Measurements from ENCODE around the gene MEIS3. TPM values are rescaled to one million over a fixed set of nuclear protein-coding genes. Genes with fewer than 3 reads are reported as not detected.
A peak's percentile ranks its signal among the peaks of the same experiment; 100 is the strongest.

Gene MEIS3
- total and polyA plus RNA-seq, 5 donors from 2014 or later, result 0.13 to 1.0 (median 0.44) TPM; not detected in 2

DNA sequence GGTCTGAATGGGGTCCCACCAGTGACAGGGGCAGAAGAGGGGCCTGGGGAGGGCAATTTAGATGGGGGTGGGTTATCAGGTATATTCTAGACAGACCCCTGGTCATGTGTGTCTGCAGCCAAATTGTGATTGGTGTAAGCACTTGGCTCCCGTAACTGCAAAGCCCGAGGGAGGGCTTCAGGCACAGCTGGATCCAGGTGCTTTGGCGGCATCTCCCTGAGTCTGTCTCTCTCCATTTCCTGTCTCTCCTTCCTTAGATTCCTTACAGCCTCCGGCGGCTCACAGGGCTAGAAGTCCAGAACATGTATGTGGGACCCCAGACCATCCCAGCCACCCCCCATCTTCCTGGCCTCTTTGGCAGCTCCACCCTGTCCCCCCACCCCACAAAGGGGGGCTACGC is 38.8 kb downstream of the MEIS3 start:
- Histone ChIP-seq H3K9me3 (ENCODE audit: control insufficient read depth in 2 of 2, low read length in 2 of 2) (no peaks in the 10 kb centered on the region), H3K4me3 (ENCODE audit: low read depth, low read length) (no peak overlapping the region), H3K36me3 (ENCODE audit: control insufficient read depth, insufficient read depth, low read length) (peaks cover 23% of the 10 kb centered on the region), H3K27ac (ENCODE audit: insufficient read depth, low read length, poor library complexity, severe bottlenecking) (no peak overlapping the region), H3K27me3 (ENCODE audit: control insufficient read depth, insufficient read depth, low read length) (no peaks in the 10 kb centered on the region), H3K4me1 (ENCODE audit: control insufficient read depth, insufficient read depth, low read length, poor library complexity, severe bottlenecking) (peaks cover 14% of the 10 kb centered on the region)
- ATAC-seq (ENCODE audit: low read depth in 2 of 2) (no peak), DNase-seq (no peak)
- no peak overlapping the region for H3K4me3 Mint-ChIP-seq
- peaks cover 12% of the 10 kb centered on the region for H3K36me3 Mint-ChIP-seq
- no peaks in the 10 kb centered on the region for H3K27me3 Mint-ChIP-seq
- H3K9me3 Mint-ChIP-seq, result no peaks in the 10 kb centered on the region
- peaks cover 6 to 21% (median 9%) of the 10 kb centered on the region in 4 donors for H3K4me1 Mint-ChIP-seq
- no peak overlapping the region for H3K27ac Mint-ChIP-seq

GRCh38 chr19:47379381-47379938 is 39.9 kb downstream of the MEIS3 start:
- no peak overlapping the region for H3K4me3 ChIP-seq (ENCODE audit: low read depth, low read length)
- DNase-seq (no peak), ATAC-seq (ENCODE audit: low read depth in 2 of 2) (no peak)
- no peaks in the 10 kb centered on the region for H3K27me3 ChIP-seq (ENCODE audit: control insufficient read depth, insufficient read depth, low read length)
- no peaks in the 10 kb centered on the region for H3K27me3 Mint-ChIP-seq
- peaks cover 6 to 21% (median 9%) of the 10 kb centered on the region in 4 donors for H3K4me1 Mint-ChIP-seq
- peaks cover 29% of the 10 kb centered on the region for H3K36me3 ChIP-seq (ENCODE audit: control insufficient read depth, insufficient read depth, low read length)
- no peaks in the 10 kb centered on the region for H3K9me3 Mint-ChIP-seq
- H3K27ac Mint-ChIP-seq, result no peak overlapping the region
- peaks cover 14% of the 10 kb centered on the region for H3K36me3 Mint-ChIP-seq
- no peak overlapping the region for H3K27ac ChIP-seq (ENCODE audit: insufficient read depth, low read length, poor library complexity, severe bottlenecking)
- H3K9me3 ChIP-seq (ENCODE audit: control insufficient read depth in 2 of 2, low read length in 2 of 2), result no peaks in the 10 kb centered on the region
- H3K4me1 ChIP-seq (ENCODE audit: control insufficient read depth, insufficient read depth, low read length, poor library complexity, severe bottlenecking), result peaks cover 14% of the 10 kb centered on the region
- no peak overlapping the region for H3K4me3 Mint-ChIP-seq

DNA sequence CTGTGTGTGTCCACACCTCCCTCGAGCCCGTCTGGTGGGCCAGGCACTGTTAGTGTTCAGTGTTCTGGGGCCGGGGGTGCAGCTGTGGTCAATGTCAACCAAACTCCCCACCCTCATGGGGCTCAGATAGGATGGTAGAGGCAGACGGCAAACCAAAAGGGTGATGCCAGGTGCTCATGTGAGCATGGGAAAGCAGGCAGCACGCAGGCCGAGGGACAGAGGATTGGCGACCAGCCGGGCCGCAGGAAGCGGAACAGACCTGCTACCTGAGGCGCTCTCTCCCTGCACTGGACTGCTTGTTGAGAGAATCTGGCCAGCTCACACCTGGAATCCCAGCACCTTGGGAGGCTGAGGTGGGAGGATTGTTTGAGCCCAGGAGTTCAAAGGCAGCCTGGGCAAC is 41.1 kb downstream of the MEIS3 start:
- no peak overlapping the region for H3K4me3 Mint-ChIP-seq

GRCh38 chr19:47377801-47378200 is 41.5 kb downstream of the MEIS3 start:
- Histone ChIP-seq H3K27me3 (ENCODE audit: control insufficient read depth, insufficient read depth, low read length) (no peaks in the 10 kb centered on the region), H3K4me1 (ENCODE audit: control insufficient read depth, insufficient read depth, low read length, poor library complexity, severe bottlenecking) (peaks cover 14% of the 10 kb centered on the region), H3K4me3 (ENCODE audit: low read depth, low read length) (no peak overlapping the region), H3K36me3 (ENCODE audit: control insufficient read depth, insufficient read depth, low read length) (peaks cover 43% of the 10 kb centered on the region), H3K27ac (ENCODE audit: insufficient read depth, low read length, poor library complexity, severe bottlenecking) (no peak overlapping the region), H3K9me3 (ENCODE audit: control insufficient read depth in 2 of 2, low read length in 2 of 2) (no peaks in the 10 kb centered on the region)
- Mint-ChIP-seq H3K4me1 (peaks cover 0 to 15% (median 3%) of the 10 kb centered on the region in 4 donors), H3K4me3 (no peak overlapping the region), H3K36me3 (peaks cover 16% of the 10 kb centered on the region), H3K27ac (peak overlapping the region in 1 of 3 donors; percentile 56), H3K27me3 (no peaks in the 10 kb centered on the region), H3K9me3 (no peaks in the 10 kb centered on the region)
- no peak for DNase-seq
- ATAC-seq (ENCODE audit: low read depth in 2 of 2), result no peak

More for the DNA sequence above, 41.1 kb downstream of the MEIS3 start:
- Histone ChIP-seq H3K9me3 (ENCODE audit: control insufficient read depth in 2 of 2, low read length in 2 of 2) (no peaks in the 10 kb centered on the region), H3K4me3 (ENCODE audit: low read depth, low read length) (no peak overlapping the region), H3K36me3 (ENCODE audit: control insufficient read depth, insufficient read depth, low read length) (peaks cover 39% of the 10 kb centered on the region), H3K27ac (ENCODE audit: insufficient read depth, low read length, poor library complexity, severe bottlenecking) (no peak overlapping the region), H3K4me1 (ENCODE audit: control insufficient read depth, insufficient read depth, low read length, poor library complexity, severe bottlenecking) (peaks cover 14% of the 10 kb centered on the region), H3K27me3 (ENCODE audit: control insufficient read depth, insufficient read depth, low read length) (no peaks in the 10 kb centered on the region)
- H3K27ac Mint-ChIP-seq, result peak overlapping the region in 1 of 3 donors; percentile 56
- H3K4me1 Mint-ChIP-seq, result peaks cover under 1 to 18% (median 5%) of the 10 kb centered on the region in 4 donors
- ATAC-seq (ENCODE audit: low read depth in 2 of 2) (no peak), DNase-seq (no peak)
- no peaks in the 10 kb centered on the region for H3K27me3 Mint-ChIP-seq
- peaks cover 16% of the 10 kb centered on the region for H3K36me3 Mint-ChIP-seq
- no peaks in the 10 kb centered on the region for H3K9me3 Mint-ChIP-seq

- peaks cover 0 to 11% (median 3%) of the 10 kb centered on the region in 4 donors for H3K4me1 Mint-ChIP-seq
- no peaks in the 10 kb centered on the region for H3K9me3 Mint-ChIP-seq
- DNase-seq (no peak), ATAC-seq (ENCODE audit: low read depth in 2 of 2) (no peak)
- H3K27ac ChIP-seq (ENCODE audit: insufficient read depth, low read length, poor library complexity, severe bottlenecking), result no peak overlapping the region
- no peak overlapping the region for H3K4me3 Mint-ChIP-seq
- peaks cover 45% of the 10 kb centered on the region for H3K36me3 ChIP-seq (ENCODE audit: control insufficient read depth, insufficient read depth, low read length)
- no peaks in the 10 kb centered on the region for H3K27me3 ChIP-seq (ENCODE audit: control insufficient read depth, insufficient read depth, low read length)
- H3K9me3 ChIP-seq (ENCODE audit: control insufficient read depth in 2 of 2, low read length in 2 of 2), result no peaks in the 10 kb centered on the region
- no peaks in the 10 kb centered on the region for H3K27me3 Mint-ChIP-seq
- H3K4me1 ChIP-seq (ENCODE audit: control insufficient read depth, insufficient read depth, low read length, poor library complexity, severe bottlenecking), result peaks cover 14% of the 10 kb centered on the region
- H3K27ac Mint-ChIP-seq, result no peak overlapping the region
- peaks cover 16% of the 10 kb centered on the region for H3K36me3 Mint-ChIP-seq
- H3K4me3 ChIP-seq (ENCODE audit: low read depth, low read length), result no peak overlapping the region
These were observed 42.1 kb downstream of the MEIS3 start for GRCh38 chr19:47377208-47377701.

DNA sequence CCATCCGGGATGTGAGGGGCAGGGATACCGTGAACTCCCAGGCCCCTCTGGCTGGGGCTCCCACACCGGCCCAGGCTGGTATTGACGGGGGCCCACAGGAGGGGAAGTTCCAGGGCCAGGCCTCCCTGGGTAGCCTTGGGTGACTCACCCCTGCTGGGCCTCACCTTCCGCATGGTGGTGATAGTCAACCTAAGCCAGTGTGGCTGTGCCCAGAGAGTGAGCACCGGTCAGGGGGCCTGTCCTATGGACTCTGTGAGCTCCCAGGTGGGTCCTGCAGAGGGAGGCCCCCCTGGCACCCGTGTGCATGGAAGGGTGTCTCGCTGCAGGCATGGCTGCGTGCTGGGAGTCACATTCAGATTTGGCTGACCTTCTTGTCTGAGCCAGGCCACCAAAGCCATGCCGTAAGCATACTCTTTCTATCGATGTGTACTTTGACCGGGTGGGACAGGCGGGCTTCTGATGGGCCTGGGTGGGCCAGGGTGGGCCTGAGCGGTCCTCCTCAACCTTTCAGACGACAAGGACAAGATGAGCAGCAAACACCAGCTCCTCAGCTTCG is 42.7 kb downstream of the MEIS3 start:
- DNase-seq (no peak), ATAC-seq (ENCODE audit: low read depth in 2 of 2) (no peak)
- Histone ChIP-seq H3K27ac (ENCODE audit: insufficient read depth, low read length, poor library complexity, severe bottlenecking) (no peak overlapping the region), H3K9me3 (ENCODE audit: control insufficient read depth in 2 of 2, low read length in 2 of 2) (no peaks in the 10 kb centered on the region), H3K36me3 (ENCODE audit: control insufficient read depth, insufficient read depth, low read length) (peaks cover 45% of the 10 kb centered on the region), H3K4me1 (ENCODE audit: control insufficient read depth, insufficient read depth, low read length, poor library complexity, severe bottlenecking) (peaks cover 9% of the 10 kb centered on the region), H3K4me3 (ENCODE audit: low read depth, low read length) (no peak overlapping the region), H3K27me3 (ENCODE audit: control insufficient read depth, insufficient read depth, low read length) (no peaks in the 10 kb centered on the region)
- Mint-ChIP-seq H3K27me3 (no peaks in the 10 kb centered on the region), H3K4me3 (no peak overlapping the region), H3K4me1 (peaks cover 0 to 5% (median 2%) of the 10 kb centered on the region in 4 donors), H3K9me3 (no peaks in the 10 kb centered on the region), H3K36me3 (peaks cover 19% of the 10 kb centered on the region), H3K27ac (no peak overlapping the region)

- no peak for DNase-seq
- H3K4me1 ChIP-seq (ENCODE audit: control insufficient read depth, insufficient read depth, low read length, poor library complexity, severe bottlenecking), result peaks cover 1% of the 10 kb centered on the region
- Mint-ChIP-seq H3K27ac (peak overlapping the region in 1 of 3 donors; percentile 79), H3K36me3 (peaks cover 14% of the 10 kb centered on the region), H3K9me3 (no peaks in the 10 kb centered on the region), H3K4me1 (no peaks in the 10 kb centered on the region), H3K4me3 (no peak overlapping the region), H3K27me3 (no peaks in the 10 kb centered on the region)
- no peak overlapping the region for H3K4me3 ChIP-seq (ENCODE audit: low read depth, low read length)
- ATAC-seq (ENCODE audit: low read depth in 2 of 2), result no peak
- H3K27me3 ChIP-seq (ENCODE audit: control insufficient read depth, insufficient read depth, low read length), result no peaks in the 10 kb centered on the region
- H3K9me3 ChIP-seq (ENCODE audit: control insufficient read depth in 2 of 2, low read length in 2 of 2), result no peaks in the 10 kb centered on the region
- H3K27ac ChIP-seq (ENCODE audit: insufficient read depth, low read length, poor library complexity, severe bottlenecking), result no peak overlapping the region
- H3K36me3 ChIP-seq (ENCODE audit: control insufficient read depth, insufficient read depth, low read length), result peaks cover 50% of the 10 kb centered on the region
These were observed 43.4 kb downstream of the MEIS3 start for GRCh38 chr19:47375694-47376588.

All from CD4-positive, CD25-positive, alpha-beta regulatory T cell (primary cell).